ENCODE measurements around the gene MROH2B.
A peak's percentile ranks its signal among the peaks of the same experiment; 100 is the strongest.

The MROH2B gene

DNA sequence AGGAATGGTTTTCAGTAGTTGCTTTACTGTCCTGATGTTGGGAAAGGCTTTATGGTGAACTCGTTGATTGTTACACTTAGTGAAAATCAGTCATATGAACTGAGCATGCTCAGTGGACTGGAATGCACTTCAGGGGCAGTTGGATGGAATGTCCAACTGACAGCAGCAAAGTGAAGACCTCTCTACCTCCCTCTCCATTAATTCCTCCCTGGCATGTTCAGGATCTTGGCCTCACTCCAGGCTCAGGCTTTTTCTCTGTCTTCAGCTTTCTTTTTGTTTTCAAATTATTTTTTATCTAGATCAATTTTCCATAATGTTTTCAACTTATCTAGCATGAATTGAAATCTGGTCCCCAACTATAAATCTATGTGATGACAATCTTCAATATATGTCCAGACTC, at the start of gene MROH2B:
TSS of gene MROH2B (minus strand) at position 101 of the 400 bp plus-strand sequence. CDS start 490 bp downstream, outside the sequence.
- no peaks in the 10 kb centered on the region for H3K4me1 ChIP-seq
- no peak within 1 kb of the TSS for H3K9ac ChIP-seq
- H3K9me3 ChIP-seq (replicated peaks in 1 of 11), result no peaks in the 10 kb centered on the region
- no peaks in the 10 kb centered on the region for H3K36me3 ChIP-seq
- H3K27me3 ChIP-seq, result no peaks in the 10 kb centered on the region
- no peak within 1 kb of the TSS for H3K4me2 ChIP-seq
- H4K20me1 ChIP-seq, result no peaks in the 10 kb centered on the region
- no peak for TF ChIP-seq Cebpa-rat (IDR thresholded peaks at IDR 0.05)
- H3K4me3 ChIP-seq, result no peak within 1 kb of the TSS
- H3K27ac ChIP-seq, result no peak within 1 kb of the TSS

DNA sequence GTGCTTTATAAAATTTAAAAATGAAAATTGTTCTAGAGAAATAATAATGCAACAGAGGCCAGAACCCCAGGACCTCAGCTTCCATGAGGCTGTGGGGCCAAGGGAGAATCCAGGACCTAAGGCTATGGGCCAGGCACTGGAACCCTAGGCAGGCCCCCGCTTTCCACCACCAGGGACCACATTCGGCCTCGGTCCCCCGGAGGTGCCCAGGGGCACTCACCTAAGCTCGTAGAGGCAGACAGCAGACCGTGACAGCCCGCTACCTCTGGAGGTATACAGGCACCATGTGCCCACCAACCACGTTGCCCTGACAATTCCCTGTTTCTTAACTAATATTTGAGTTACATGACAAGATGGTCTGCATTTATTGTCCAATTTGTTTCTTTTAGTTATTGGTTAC, 49.5 kb upstream of the MROH2B start:
- Histone ChIP-seq H3K27ac (no peak overlapping the region), H3K27me3 (no peaks in the 10 kb centered on the region), H3K4me1 (no peaks in the 10 kb centered on the region), H4K20me1 (no peaks in the 10 kb centered on the region), H3K9me3 (replicated peaks in 1 of 11) (no peaks in the 10 kb centered on the region; a peak in 1 of 22 replicates), H3K4me3 (no peak overlapping the region), H3K36me3 (no peaks in the 10 kb centered on the region), H3K9ac (no peak overlapping the region), H3K4me2 (no peak overlapping the region)
- TF ChIP-seq Cebpa-rat (IDR thresholded peaks at IDR 0.05), result no peak

DNA sequence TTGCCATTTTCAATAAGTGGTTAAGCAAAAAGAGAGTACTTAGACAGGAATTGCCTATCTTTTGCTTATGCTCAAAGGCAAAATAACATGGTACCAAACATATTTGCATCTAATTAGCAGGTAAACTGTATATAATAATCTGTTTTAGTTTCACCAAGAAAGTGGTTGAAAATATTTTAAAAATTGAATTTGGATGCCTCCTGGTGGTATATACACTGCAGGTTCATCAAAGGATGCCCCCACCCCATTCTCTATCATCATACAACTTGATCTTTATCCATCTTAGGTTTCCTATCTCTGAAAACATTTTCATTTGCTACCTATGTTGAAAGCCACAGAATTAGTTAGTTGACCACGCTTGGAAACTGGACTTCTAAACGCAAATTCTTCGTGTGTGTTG, 47.0 kb upstream of the MROH2B start:
- H3K9ac ChIP-seq, result no peak overlapping the region
- H3K4me3 ChIP-seq, result no peak overlapping the region
- H3K9me3 ChIP-seq (replicated peaks in 1 of 11), result no peaks in the 10 kb centered on the region; a peak in 1 of 22 replicates
- no peaks in the 10 kb centered on the region for H3K27me3 ChIP-seq
- no peak overlapping the region for H3K4me2 ChIP-seq
- no peaks in the 10 kb centered on the region for H4K20me1 ChIP-seq
- H3K36me3 ChIP-seq, result no peaks in the 10 kb centered on the region
- no peaks in the 10 kb centered on the region for H3K4me1 ChIP-seq
- TF ChIP-seq Cebpa-rat (IDR thresholded peaks at IDR 0.05), result no peak
- no peak overlapping the region for H3K27ac ChIP-seq

DNA sequence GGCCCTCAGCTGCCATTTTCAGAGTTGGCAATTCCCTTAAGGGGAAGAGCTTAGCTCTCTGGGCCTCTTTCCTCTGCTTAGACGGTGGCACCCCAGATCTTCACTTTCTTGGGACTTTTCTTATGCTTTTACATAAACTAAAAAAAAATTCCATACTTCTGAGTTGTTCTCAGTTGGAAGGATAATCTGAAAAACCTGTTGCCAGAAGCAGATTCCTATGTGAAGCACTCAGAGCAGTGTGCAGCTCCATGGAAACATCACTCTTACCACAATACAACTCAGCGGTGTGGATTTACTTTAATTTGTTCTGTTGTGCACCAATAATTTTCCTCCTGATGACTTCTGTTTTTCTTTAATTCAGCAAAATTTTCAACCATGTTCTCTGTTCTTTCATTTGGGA, 44.1 kb upstream of the MROH2B start:
- Histone ChIP-seq H3K9ac (no peak overlapping the region), H4K20me1 (no peaks in the 10 kb centered on the region), H3K4me2 (no peak overlapping the region), H3K27ac (no peak overlapping the region), H3K36me3 (no peaks in the 10 kb centered on the region), H3K27me3 (no peaks in the 10 kb centered on the region), H3K4me1 (no peaks in the 10 kb centered on the region), H3K9me3 (replicated peaks in 1 of 11) (no peaks in the 10 kb centered on the region), H3K4me3 (no peak overlapping the region)
- no peak for TF ChIP-seq Cebpa-rat (IDR thresholded peaks at IDR 0.05)

DNA sequence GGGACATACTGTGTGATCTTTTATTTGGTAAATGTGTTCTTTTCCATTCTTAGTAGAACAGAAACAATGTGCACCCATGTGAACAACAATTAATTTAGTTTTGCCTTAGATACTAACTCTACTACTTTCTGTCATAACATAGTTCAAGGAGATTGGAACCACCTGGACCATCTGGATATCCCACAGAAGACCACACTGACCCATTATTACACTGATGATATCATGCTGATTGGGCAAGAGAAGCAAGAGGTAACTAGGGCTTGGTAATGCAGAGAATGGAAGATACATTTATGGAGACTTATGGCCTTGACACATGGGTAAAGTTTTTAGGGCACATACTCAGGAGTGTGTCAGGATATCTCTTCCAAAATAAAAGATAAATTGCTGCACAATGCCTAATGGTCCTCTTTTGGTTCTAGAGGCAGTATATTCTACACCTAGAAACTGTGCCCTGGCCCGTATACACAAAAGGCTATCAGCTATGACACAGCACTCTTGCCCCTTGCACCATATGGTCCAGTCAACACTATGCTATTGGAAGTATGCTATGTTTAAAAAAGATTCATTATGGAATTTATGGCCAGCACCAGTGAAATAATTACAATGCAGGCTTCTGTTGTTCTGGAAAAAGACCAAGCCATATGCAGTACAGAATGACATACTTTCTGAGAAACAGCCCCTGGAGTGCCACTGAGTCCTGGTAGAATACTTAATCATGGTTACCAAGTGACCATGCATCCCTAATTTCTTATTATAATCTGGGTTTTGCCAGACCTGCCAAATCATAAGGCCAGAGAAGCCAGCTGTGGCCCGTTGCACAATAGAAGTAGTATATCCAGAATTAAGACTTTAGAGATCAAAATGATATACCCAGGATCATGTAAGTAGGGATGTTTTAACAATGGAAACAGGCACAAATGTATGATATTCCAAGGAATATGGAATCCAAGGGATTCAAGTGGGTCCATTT, 41.6 kb upstream of the MROH2B start:
- Histone ChIP-seq H3K4me1 (no peaks in the 10 kb centered on the region), H3K27me3 (no peaks in the 10 kb centered on the region), H3K36me3 (no peaks in the 10 kb centered on the region), H4K20me1 (no peaks in the 10 kb centered on the region), H3K9me3 (replicated peaks in 1 of 11) (no peaks in the 10 kb centered on the region), H3K4me3 (no peak overlapping the region), H3K27ac (no peak overlapping the region), H3K4me2 (no peak overlapping the region), H3K9ac (no peak overlapping the region)
- no peak for TF ChIP-seq Cebpa-rat (IDR thresholded peaks at IDR 0.05)

DNA sequence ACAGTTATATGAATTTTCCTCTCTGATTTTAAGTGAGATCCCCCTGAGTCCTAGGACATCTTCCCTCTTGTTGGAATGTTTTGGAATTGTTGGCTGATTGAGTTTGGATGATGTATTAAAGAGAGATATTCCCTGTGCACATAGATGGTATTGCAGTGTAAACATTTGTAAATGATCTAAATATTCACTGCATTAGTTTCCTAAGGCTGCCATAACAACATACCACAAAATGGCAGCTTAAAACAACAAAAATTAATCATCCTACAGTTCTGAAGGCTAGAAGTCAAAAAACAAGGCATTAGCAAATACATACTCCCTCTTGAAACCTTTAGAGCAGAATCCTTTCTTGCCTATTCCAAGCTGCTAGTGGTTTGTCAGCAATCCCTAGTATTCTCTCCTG, 38.0 kb upstream of the MROH2B start:
- no peak overlapping the region for H3K4me2 ChIP-seq
- no peaks in the 10 kb centered on the region for H4K20me1 ChIP-seq
- no peak overlapping the region for H3K27ac ChIP-seq
- no peaks in the 10 kb centered on the region for H3K36me3 ChIP-seq
- no peaks in the 10 kb centered on the region for H3K27me3 ChIP-seq
- no peak for TF ChIP-seq Cebpa-rat (IDR thresholded peaks at IDR 0.05)
- no peak overlapping the region for H3K4me3 ChIP-seq
- H3K9me3 ChIP-seq (replicated peaks in 1 of 11), result no peaks in the 10 kb centered on the region
- no peaks in the 10 kb centered on the region for H3K4me1 ChIP-seq
- no peak overlapping the region for H3K9ac ChIP-seq

DNA sequence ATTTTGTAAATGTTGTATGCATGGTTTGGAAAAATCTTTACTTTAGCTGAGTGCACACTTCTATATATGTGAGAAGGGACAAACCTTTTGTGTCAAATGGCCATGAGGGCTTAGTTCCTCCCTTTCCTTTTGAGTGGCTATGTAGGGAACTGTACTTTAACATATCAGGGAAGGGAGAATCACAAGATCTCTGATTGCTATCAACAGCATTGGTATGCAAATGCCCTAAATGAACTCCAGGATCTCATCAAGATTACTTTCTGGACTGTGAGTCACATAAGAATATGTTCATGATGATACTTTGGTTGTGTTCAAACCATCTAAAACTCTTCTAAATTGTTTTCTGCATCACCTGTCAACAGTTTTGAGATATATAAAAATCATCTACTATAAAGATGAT, 31.2 kb upstream of the MROH2B start:
- no peak for TF ChIP-seq Cebpa-rat (IDR thresholded peaks at IDR 0.05)
- Histone ChIP-seq H3K4me2 (no peak overlapping the region), H3K27me3 (no peaks in the 10 kb centered on the region), H3K36me3 (no peaks in the 10 kb centered on the region), H3K9ac (no peak overlapping the region), H3K4me1 (peaks cover 0 to 12% (median 6%) of the 10 kb centered on the region in 10 experiments; a peak in 9 of 20 replicates), H3K27ac (no peak overlapping the region), H3K4me3 (no peak overlapping the region), H4K20me1 (no peaks in the 10 kb centered on the region), H3K9me3 (replicated peaks in 1 of 11) (no peaks in the 10 kb centered on the region)

DNA sequence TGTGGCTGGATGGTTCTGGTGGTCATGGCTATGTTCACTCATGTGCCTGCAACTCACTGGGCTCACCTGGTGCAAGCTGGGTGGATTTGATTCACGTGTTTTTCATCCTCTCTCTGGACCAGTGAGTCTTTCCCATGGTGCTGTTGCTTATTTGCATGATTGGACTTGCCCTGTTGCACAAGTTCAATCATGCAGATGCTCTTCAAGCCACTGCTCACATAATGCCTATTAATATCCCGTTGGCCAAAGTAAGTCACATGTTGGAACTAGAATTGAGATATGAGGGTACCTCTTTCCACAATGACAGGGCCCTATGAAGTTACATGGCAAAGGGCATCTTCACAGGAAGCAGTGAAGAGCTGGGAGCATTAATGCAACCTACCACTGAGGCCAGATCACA, 26.5 kb upstream of the MROH2B start:
- Histone ChIP-seq H3K4me2 (peak overlapping the region in 6 of 11 experiments; percentile 14 to 61 (median 32); a peak in 11 of 22 replicates), H3K4me3 (no peak overlapping the region), H4K20me1 (no peaks in the 10 kb centered on the region), H3K9ac (no peak overlapping the region), H3K4me1 (peaks cover 0 to 14% (median 6%) of the 10 kb centered on the region in 10 experiments; a peak in 9 of 20 replicates), H3K27me3 (no peaks in the 10 kb centered on the region), H3K27ac (no peak overlapping the region), H3K9me3 (replicated peaks in 1 of 11) (no peaks in the 10 kb centered on the region), H3K36me3 (no peaks in the 10 kb centered on the region)
- TF ChIP-seq Cebpa-rat (IDR thresholded peaks at IDR 0.05), result no peak

DNA sequence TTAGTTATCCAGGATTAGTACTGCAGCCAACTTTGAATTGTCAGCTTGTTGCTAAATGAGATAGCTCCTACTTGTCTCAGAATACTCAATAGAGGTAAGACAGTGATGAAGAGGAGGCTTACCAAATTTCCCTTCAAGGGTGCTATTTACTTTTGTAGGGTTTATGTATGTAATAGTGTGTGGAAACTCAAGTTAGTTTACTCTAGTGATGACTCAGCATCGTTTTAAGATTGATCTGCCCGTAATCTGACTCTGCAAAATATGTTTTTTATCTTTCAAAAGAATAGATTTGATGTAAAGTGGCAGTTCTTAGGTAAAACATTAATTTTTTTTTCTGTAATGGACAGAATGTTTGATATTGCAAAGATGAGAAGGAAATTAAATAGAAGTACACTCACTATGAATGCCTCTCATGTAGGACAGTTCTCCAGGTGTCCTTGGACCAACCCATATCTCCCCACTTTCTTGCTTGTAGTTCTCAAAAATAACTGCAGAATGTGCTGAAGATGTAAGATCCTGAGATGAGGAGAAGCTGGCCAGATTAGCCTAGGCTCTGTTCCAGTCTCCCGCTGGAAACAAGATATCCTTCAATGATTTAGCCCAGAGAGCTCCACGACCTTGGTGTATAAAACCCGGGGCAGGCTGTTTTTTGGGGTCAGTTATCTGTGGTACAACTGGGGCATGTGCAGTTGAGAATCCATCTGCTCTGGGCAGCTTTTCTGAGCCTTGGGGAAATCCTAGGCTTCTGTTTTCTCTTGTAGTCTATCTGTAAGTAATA, 24.4 kb upstream of the MROH2B start:
- Histone ChIP-seq H3K27ac (no peak overlapping the region), H3K4me3 (no peak overlapping the region), H3K4me2 (no peak overlapping the region), H3K27me3 (no peaks in the 10 kb centered on the region), H3K9me3 (replicated peaks in 1 of 11) (0 out of 22 replicates have a peak, but pooled peaks cover 0 to 4% (median 0%) of the 10 kb centered on the region in 11 experiments), H3K4me1 (peaks cover 0 to 14% (median 6%) of the 10 kb centered on the region in 10 experiments; a peak in 9 of 20 replicates), H3K9ac (no peak overlapping the region), H4K20me1 (no peaks in the 10 kb centered on the region), H3K36me3 (no peaks in the 10 kb centered on the region)
- no peak for TF ChIP-seq Cebpa-rat (IDR thresholded peaks at IDR 0.05)

Data from BLaER1 treated with 17β-estradiol and CSF1 and Interleukin-3, amounts not matched to agents 10 nM and 100 nM (cell line).